ENCODE data around the gene PIWIL4.
A peak's percentile ranks its signal among the peaks of the same experiment; 100 is the strongest.

PIWIL4 gene

GRCh38 chr11:94567181-94567670, at the start of gene PIWIL4:
Gene PIWIL4 (plus strand): TSS chr11:94567368. CDS start chr11:94567519, 151 bp downstream.
- DNase-seq, result no peak

GRCh38 chr11:94518300-94518699, 48.9 kb upstream of the PIWIL4 start:
- no peak for DNase-seq

GRCh38 chr11:94519478-94520084, 47.6 kb upstream of the PIWIL4 start:
- DNase-seq, result no peak

GRCh38 chr11:94521684-94522083, 45.5 kb upstream of the PIWIL4 start:
- no peak for DNase-seq

GRCh38 chr11:94524341-94524740, 42.8 kb upstream of the PIWIL4 start:
- DNase-seq, result no peak

GRCh38 chr11:94525546-94526324, 41.4 kb upstream of the PIWIL4 start:
- DNase-seq, result no peak

GRCh38 chr11:94526645-94527438, 40.3 kb upstream of the PIWIL4 start:
- no peak for DNase-seq

- no peak for DNase-seq
These were observed 38.6 kb upstream of the PIWIL4 start for GRCh38 chr11:94528551-94528950.

- DNase-seq, result no peak
These were observed 35.0 kb upstream of the PIWIL4 start for GRCh38 chr11:94532211-94532610.

- no peak for DNase-seq
These were observed 34.0 kb upstream of the PIWIL4 start for GRCh38 chr11:94533206-94533605.

- no peak for DNase-seq
These were observed 33.2 kb upstream of the PIWIL4 start for GRCh38 chr11:94533696-94534630.

- DNase-seq, result no peak
These were observed 30.8 kb upstream of the PIWIL4 start for GRCh38 chr11:94536386-94536785.

- DNase-seq, result no peak
These were observed 30.1 kb upstream of the PIWIL4 start for GRCh38 chr11:94537031-94537600.

GRCh38 chr11:94539420-94539819, 27.7 kb upstream of the PIWIL4 start:
- DNase-seq, result no peak

GRCh38 chr11:94543695-94544645, 23.2 kb upstream of the PIWIL4 start, which contains the start of gene FUT4:
Gene FUT4 (plus strand): TSS chr11:94543921. CDS start chr11:94544134, 213 bp downstream.
- peak; percentile 89 for DNase-seq

- DNase-seq, result no peak
These were observed 22.4 kb upstream of the PIWIL4 start for GRCh38 chr11:94544646-94545263.

GRCh38 chr11:94545264-94546161, 21.7 kb upstream of the PIWIL4 start:
- DNase-seq, result peak; percentile 10

- no peak for DNase-seq
These were observed 21.1 kb upstream of the PIWIL4 start for GRCh38 chr11:94546162-94546470.

GRCh38 chr11:94546886-94547285, 20.3 kb upstream of the PIWIL4 start:
- no peak for DNase-seq
